IPS-NIHi7 (cell line): ENCODE data around the gene ANKRD44.
"Not testable (repeated sequence)": the region's sequence is repeated elsewhere in the genome, so short reads cannot be mapped to it uniquely, and the experiment has no call there.

Experiments
- DNase-seq: peaks from one replicate; pipeline ENCODE4 v3.0.0; 2012; ENCODE audit warnings: mixed read lengths; ENCODE audit errors: extremely low spot score

The ANKRD44 gene

DNA sequence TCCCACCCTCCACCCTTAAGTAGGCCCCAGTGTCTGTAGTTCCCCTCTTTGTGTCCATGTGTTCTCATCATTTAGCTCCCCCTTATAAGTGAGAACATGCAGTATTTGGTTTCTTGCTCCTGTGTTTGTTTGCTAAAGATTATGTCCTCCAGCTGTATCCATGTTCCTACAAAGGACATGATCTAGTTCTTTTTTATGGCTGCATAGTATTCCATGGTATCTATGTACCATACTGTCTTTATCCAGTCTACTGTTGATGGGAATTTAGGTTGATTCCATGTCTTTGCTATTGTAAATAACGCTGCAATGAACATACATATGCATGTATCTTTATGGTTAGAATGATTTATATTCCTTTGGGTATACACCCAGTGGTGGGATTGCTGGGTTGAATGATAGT lies 233.9 kb downstream of the ANKRD44 start:
- DNase-seq, result no peak

DNA sequence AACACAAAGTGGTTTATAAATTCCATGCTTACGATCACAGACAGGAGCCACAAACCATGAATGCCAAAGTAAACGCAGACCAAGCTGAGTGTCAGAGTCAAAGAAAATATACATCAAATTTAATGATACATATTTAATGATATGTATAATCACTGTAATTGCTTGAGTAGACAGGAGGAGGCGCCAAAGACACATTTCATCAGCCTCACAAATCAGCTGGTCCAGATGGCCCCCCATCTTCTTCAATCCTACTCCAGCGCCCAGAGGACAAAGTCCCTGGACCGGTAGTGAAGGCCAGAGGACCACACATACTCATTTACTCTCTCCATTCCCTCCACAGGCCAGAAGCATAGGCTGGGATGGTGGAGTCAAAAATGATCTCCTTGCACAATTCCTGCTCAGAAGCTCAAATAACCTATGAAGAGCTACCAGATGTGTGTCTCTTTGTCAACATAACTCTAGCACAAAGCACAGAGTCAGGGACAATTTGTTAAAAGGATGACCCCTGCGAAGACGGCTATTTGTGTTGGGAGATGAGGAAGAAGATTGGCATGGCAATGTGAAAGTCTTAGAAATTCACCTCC lies 234.7 kb downstream of the ANKRD44 start:
- peak; percentile 23 for DNase-seq

DNA sequence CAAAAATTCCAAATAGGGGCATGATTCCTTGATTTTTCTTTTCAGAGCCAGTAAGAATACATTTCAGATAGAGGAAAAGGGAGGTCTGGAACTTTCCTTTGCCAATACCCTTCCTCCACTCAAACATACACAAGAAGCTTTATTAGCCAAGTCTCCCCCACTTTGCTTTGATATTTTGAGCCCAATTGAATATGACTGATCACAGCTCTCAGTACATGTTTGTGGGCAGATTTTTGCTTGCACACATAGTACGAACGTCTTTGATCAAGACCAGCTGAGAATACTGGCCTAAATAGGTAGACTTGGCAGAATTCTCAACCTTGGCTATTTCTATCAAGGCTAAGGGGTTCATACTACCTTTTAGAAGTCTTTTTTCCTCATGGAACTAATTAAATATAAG lies 235.3 kb downstream of the ANKRD44 start:
- DNase-seq, result no peak

DNA sequence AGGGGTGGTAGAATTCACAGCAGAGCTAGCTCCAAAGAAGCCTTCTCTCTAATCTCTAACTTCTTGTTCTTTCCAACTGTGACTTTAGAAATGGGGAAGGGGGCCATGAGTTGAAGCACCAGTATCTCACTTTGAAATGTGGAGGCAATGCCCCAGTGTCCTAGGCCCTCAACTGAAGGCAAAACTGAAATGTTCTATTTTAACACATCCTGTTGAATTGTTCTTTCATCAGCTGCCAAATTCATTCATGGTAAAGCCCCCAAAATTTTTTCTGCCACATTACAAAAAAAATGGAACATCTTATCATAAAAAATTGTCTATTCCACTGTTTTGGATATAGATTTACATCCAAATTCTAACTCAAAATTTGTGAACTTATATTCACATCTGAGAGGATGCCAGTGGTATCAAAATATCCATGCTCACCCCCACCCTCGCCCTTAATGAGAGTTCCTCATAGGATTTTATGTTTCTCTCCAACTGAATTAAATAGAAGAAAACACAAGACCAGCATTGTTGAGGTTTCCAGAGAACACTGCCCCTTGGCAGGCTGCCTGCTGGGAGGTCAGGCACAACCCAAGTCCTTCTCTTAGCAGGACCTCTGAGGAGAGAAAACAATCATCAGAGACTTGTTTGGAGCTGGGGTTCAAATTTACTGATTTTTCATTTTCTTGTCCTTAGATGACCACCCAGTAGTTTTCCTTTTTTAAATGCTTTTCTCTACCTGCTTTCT lies 236.7 kb downstream of the ANKRD44 start:
- no peak for DNase-seq

DNA sequence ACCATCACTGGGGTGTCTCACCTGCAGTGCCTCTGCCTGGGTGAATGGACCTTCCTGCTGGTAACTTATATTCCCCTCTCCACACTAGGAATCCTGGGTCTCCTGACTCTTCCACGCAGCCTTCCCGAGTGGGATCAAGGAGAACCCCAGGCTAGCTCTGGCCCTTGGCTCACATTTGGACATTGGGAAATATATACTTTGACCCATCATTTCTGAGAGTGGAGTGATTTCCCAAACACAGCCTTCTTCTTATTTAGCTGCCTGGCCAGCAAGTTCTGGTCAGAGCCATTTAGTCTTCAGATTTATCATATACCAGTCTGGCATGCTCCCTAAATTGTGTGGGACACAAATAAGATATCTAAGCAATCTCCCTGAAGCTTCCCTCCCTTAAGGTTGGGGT lies 237.3 kb downstream of the ANKRD44 start:
- no peak for DNase-seq

DNA sequence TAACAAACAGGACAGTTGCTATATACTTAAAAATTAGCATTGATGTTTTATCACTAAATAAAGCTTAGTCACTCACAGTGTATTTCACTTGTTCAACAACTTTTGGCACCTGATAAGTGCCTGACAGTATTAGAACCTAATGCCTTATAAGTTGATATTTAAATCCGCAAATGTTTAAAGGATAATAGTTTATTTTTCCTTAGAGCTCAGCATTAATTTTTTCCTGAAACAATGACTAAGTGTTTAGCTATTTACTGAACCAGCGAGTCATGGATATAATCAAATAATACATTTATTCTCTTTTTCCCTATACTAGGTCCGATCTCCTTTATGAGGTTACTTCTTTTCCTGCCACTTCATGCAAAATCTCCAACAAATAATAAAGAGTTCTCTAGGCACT lies 238.0 kb downstream of the ANKRD44 start:
- no peak for DNase-seq

DNA sequence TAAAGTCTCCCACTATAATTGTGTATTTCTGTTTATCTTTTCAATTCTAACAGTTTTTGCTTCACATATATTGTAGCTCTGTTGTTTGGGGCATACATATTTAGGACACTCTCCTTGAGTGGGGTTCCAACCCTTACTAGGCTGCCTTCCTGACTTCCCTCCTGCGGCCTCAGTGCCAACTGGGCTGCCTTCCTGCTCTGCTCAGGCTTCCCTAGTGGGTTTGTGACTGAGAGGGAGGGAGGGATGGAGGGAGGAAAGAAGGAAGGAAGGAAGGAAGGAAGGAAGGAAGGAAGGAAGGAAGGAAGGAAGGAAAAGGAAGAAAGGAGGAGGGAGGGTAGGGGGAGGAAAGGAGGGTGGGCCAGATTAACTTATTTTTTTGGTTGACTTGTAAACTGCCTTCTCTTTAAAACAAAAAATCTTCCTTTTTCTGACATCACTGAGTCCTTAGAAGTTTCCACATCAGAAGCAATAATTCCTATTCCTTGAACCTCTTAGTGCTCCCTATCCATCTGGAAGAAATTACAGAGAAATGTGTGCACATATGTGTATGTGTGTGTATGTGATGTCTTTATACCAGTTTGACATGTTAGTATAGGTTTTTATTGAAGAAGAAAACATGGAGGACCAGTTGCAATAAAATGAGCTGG lies 238.7 kb downstream of the ANKRD44 start:
- DNase-seq, result no peak

DNA sequence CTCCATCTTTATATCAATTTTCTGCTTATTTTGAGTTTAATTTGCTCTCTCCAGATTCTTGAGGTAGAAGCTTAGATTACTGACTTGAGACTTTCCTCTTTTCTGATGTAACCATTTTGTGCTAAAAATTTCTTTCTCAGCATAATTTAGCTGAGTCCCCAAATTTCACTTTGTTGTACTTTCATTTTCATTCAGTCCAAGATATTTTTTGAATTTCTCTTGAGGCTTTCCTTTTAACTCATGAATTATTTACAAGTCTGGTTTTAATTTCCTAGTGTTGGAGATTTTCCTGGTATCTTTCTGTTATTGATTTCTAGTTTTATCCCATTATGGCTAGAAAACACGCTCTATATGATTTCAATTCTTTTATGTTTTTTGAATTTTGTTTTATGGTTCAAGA lies 239.4 kb downstream of the ANKRD44 start:
- no peak for DNase-seq

DNA sequence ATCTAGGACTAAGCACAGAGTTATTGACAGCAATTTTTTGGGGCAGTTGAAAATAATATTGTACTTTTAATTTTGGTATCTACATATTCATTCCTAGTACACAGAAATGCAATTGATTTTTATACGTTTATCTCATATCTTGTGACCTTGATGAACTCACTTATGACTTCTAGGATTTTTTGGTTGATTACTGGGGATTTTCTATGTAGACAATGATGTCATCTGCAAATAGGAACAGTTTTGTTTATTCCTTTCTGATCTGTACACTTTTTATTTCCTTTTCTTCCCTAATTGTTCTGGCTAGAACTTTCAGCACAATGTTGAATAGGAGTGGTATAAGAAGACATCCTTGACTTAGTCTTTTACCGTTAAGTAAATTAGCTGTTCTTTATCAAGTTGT lies 240.6 kb downstream of the ANKRD44 start:
- no peak for DNase-seq

DNA sequence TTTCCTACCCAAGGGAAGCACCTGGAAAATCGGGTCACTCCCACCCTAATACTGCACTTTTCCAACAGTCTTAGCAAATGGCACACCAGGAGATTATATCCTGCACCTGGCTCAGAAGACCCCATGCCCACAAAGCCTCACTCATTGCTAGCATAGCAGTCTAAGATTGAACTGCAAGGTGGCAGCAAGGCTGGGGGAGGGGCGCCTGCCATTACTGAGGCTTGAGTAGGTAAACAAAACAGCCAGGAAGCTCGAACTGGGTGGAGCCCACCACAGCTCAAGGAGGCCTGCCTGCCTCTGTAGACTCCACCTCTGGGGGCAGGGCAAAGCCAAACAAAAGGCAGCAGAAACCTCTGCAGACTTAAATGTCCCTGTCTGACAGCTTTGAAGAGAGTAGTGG lies 248.0 kb downstream of the ANKRD44 start:
- DNase-seq, result not testable (repeated sequence)

DNA sequence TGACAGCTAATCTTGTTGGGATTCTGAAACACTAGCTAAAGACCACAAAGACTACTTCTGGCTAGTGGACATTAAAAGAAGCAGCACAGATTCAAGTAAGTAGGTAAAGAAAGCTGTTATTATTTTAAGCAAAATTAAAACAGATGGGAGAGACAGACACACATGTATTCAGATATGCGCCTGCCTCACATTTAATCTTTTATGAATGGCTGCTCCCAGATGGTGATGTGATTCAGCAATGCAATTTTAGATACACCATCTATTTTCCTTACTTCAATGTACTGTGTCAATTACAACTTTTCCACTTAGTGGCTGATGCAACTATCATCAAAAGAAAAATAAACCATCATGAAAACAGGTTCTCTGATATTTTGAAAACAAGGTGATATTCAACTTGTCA lies 251.1 kb downstream of the ANKRD44 start:
- no peak for DNase-seq

DNA sequence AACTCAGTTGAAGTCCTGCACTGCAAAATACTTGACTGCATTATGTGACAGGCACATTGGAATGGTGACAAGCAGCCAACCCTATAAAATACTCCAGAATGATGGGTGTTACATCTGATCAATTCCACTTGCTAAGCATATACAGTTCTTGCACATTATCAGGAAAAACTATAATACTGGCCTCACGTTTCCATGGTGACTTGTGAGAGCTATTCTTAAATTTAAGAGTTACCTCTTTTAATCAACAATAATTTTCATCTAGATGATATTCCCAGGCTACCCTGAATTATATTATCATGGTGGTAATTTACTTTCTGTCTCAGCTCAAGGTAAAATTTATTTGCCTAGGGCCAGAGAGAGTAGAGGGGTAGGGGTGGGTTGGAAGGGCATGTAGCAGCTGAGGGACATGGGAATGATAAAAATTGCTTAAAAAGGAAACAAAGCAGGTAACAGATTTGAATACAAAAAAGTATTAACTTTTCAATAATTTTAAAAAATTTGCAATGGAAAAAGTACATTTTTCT lies 251.7 kb downstream of the ANKRD44 start:
- DNase-seq, result no peak

DNA sequence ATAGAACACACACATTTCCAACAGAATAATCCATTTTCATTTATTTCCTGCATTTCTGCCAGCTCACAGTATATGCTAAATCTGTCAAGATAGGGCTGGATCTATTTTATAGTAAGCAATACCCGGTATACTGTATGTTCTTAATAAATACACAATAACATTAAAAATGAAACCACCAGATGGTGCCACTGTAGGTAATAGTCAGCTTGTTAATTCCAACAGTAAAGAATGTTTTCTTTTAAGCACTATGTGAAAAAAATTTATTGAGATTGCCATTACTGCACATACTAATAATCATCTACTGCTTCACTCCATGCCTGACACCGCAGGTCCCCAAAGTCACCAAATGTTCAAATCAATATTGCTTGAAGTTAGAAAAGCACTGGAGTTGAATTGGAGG lies 252.6 kb downstream of the ANKRD44 start:
- no peak for DNase-seq

DNA sequence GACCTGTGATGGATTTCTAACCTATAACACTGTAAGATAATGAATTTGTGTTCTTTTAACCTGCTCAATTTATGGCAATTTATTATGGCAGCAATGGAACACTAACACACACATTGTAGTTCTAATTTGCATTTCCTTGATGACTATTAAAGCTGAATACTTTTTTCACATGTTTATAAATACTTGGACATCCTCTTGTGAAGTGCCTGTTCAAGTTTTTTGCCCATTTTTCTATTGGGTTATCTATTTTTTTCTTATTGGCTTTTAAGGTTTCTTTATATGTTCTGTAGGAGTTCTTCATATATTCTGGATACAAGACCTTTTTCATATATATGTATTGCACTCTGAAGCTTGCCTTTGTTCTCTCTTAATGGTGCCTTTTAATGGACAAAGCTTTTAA lies 255.5 kb downstream of the ANKRD44 start:
- no peak for DNase-seq

DNA sequence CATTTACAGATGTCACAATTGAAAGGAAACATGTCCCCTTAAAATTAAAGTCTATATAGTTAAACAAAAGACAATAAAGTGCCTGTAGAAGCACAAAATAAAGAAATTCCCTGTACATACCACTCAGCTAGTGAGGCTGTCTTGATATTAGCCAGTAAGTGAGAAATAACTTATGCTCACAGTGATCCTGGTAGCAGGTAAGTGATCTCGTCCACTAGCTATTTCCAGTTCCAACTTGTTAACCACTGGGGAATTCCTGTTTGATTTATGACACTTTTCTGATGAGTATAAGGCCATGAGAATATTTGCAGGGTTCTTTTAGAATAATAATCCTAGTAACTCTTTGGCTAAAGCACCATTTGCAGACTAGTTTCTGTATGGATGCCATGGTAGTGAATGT lies 256.1 kb downstream of the ANKRD44 start:
- no peak for DNase-seq

DNA sequence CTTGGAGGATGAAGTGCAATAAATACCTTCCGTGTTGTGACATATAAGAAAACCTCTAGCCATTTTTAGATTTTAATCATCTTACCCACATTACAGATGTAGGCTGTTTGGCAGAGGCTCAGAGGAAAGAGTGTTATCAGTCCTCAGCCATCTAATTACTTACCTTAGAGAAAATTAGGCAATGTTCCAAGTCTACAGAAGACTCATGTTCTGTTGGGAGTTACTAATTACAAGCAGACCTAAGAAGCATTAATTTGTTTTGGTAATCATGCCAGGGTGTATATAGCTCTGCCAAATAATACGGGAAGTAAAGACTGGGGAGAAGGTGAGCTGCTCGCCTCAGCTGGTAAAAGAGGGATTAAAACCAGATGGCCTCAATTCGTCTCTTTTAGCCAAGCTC lies 258.2 kb downstream of the ANKRD44 start:
- no peak for DNase-seq

DNA sequence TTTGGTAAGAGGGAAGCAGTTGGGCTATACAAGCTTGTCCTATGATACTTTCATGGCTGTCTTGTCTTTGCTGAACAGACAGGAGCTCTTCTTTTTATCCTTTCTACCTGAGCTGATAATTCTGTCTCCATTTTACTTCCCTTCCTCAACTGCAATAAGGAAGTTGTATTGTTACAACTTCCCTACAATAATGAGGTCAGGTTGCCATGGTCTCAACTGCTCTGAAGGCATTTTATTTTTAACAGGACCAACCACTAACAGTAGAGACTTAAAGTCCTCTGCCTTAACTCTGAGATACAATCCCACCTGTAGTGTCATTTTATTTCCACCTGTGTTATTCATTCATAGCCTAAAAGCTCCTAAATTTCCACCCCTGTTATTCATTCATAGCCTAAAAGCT lies 265.5 kb downstream of the ANKRD44 start:
- DNase-seq, result no peak

DNA sequence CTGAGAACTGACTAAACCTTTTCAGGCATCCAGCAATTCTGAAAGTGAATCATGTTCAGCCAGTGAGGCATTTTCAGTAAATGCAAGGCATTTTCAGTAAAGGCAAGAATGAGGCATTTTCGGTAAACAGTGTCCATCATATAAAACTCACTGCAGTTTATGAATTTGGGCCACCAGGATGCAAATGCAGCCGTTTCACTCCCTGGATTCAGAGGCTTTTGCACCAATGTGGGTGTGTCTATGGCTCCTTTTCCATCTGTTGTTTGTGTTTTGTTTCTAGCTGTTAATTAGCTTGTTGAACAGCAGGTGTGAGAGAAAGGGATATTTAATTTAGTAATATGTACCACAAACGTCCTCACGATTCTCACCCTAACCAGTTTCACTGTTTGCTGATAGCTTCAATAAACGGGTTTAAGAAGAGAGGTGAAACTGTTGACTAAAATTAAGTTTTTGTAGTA lies 267.8 kb downstream of the ANKRD44 start:
- DNase-seq, result no peak

DNA sequence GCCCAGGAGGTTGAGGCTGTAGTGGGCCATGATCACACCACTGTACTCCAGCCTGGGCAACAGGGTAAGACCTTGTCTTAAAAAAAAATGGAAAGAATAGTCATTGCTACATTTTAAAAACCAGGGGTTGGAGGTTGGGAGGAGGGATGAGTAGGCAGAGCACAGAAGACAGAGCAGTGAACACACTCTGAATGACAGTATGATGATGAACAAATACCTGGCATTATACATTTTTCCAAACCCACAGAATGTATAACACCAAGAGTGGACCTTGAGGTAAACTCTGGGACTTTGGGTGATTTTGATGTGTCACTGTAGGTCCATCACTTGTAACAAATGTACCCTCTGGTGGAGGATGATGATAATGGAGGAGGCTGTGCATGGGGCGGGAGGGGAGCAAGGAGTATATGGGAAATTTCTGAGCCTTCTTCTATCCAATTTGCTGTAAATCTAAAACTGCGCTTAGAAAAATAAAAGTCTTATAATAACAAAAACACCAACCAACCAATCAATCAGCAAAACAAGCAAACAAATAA lies 272.6 kb downstream of the ANKRD44 start:
- no peak for DNase-seq

DNA sequence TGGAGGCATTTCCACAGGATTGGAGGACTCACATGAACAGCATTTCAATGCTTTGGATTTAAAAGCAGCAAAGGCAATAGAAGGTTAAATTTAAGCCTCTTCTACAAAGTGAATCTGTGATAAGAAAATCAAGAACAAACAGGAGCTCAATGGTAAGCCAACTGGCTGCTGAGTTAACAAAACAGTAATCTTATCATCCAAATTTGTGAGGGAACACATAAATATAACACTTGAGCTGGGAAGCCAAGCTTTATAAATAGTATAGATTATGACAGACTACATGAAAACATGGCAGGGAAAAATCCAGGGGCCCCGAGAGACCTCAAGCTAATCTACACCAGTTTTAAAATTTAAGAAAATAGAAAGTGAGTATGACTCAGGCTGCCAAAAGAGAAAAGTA lies 275.6 kb downstream of the ANKRD44 start:
- DNase-seq, result no peak

DNA sequence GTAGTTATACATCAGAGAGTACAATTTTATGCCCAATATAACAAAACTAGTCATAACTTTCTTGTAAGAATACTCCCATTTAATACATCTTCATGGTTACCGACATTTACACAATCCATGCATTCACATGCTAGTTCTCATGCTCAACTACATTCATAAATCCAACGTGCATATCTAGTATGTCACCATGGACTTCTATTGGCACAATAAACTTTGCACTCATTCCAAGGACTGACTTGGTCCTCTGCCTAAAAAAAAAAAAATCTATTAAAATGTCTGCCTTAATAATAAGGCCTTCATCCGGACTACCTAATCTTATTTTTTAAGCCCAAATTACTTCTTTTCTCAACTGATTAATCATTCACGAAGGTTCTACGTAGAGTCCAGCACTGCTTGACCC lies 276.3 kb downstream of the ANKRD44 start:
- no peak for DNase-seq

DNA sequence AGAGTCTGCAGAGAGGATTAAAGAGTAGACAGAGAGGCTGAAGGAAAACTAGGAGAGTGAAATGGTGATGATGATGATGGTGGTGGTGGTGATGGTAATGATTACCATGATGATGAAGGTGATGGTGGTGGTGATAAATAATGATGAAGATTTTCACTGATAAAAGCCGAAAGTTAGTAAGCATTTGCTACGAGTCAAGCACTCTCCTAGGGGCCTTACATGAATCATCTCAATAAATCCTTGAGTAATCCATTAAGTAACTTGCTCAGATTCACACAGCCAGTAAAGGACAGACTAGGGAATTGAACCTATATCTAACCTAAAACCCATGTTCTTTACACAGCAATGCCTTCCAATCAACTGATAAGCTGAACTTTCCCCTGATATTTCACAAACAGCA lies 277.4 kb downstream of the ANKRD44 start:
- DNase-seq, result no peak

DNA sequence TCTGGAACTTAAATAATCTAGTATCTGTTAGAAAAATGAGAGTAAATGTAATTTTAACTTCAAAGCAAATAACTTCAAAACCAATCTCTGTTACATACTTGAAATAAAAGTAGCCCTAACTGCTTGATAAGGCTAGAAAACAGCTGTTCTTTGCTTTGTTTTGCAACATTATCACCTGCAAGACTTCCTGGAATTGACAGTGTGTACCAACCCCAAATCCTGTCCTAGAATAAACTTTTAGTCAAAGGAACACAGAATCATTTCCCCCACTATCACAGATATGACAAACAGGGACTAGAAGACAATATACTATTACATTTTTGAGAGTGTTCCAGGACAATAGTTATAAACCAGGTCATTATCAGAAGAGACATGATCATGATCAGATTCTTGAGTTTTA lies 278.8 kb downstream of the ANKRD44 start:
- no peak for DNase-seq
